GM12878 (cell line): Measurements from ENCODE around the gene PROX1. TPM values are rescaled to one million over a fixed set of nuclear protein-coding genes. Genes with fewer than 3 reads are reported as not detected.

ENCODE experiments used
- ATAC-seq: fragments of 200-7000 bp; cut with Tn5 transposase; 3 replicates; pipeline ENCODE4 v1.9.1; 2020; ENCODE audit warnings: mild to moderate bottlenecking, moderate library complexity
- BruUV-seq: library from RNA; stranded (reverse); fragments of 400-500 nt; replicated peaks from 2 replicates; lab custom pipeline; 2021; lab: Mats Ljungman, UMichigan
- CTCF ChIA-PET: fragments of 300-600 bp; sonication (Branson Sonifier 250); formaldehyde crosslinking; extraction: SDS; loops from one replicate; lab custom pipeline; 2021; ENCODE audit warnings: inconsistent platforms; lab: Yijun Ruan, JAX
- POLR2A ChIA-PET: fragments of 350-600 bp; formaldehyde crosslinking; extraction: SDS; loops from one replicate; lab custom pipeline; 2021; ENCODE audit warnings: inconsistent platforms; lab: Charles Lee
- RAD21 ChIA-PET: fragments of 300-600 bp; sonication (Branson Sonifier 250); formaldehyde crosslinking; loops from one replicate; lab custom pipeline; 2023; ENCODE audit warnings: antibody characterized with exemption; ENCODE audit not compliant: unreplicated experiment; lab: Charles Lee
- SMC1A ChIA-PET: fragments of 300-600 bp; sonication (Branson Sonifier 250); formaldehyde crosslinking; loops from one replicate; lab custom pipeline; 2023; ENCODE audit not compliant: unreplicated experiment, uncharacterized antibody; lab: Charles Lee
- DNase-seq: peaks from one replicate; pipeline ENCODE4 v3.0.0-alpha.2; 2011; ENCODE audit warnings: low read depth, low spot score
- FAIRE-seq: peaks from 3 replicates; lab custom pipeline; 2011; peaks lifted over from hg19 to GRCh38; lab: Jason Lieb, UNC
- H2AFZ ChIP-seq: 2 replicates; pipeline ENCODE4 v1.6.0; 2011; ENCODE audit warnings: low read depth, low read length, control low read depth; ENCODE audit not compliant: control insufficient read depth
- H3K27ac ChIP-seq: 2 replicates; pipeline ENCODE4 v1.5.1; 2011; ENCODE audit warnings: control low read depth; ENCODE audit not compliant: control insufficient read depth, insufficient read depth
- H3K27me3 ChIP-seq, 2 experiments: replicated peaks in 1 of 2; 2 replicates each; pipeline versions ENCODE4 v1.6.0 to v1.6.1; 2011; ENCODE audit warnings: low read length in 1 of 2; ENCODE audit not compliant: control insufficient read depth in 2 of 2, insufficient read depth in 2 of 2
- H3K36me3 ChIP-seq, 2 experiments: 2 replicates each; pipeline ENCODE4 v1.5.1; 2011; ENCODE audit warnings: low read length in 1 of 2; ENCODE audit not compliant: control insufficient read depth in 2 of 2, insufficient read depth in 2 of 2
- H3K4me1 ChIP-seq: 2 replicates; pipeline ENCODE4 v1.6.1; 2011; ENCODE audit warnings: mild to moderate bottlenecking, low read length, moderate library complexity, mixed read lengths; ENCODE audit not compliant: control insufficient read depth, insufficient read depth
- H3K4me2 ChIP-seq: 2 replicates; pipeline ENCODE4 v1.6.0; 2011; ENCODE audit warnings: control low read depth; ENCODE audit not compliant: control insufficient read depth, insufficient read depth
- H3K4me3 ChIP-seq: fragments of 200-600 bp; sonication (generic); 2 replicates; pipeline ENCODE4 v1.5.1; 2016
- H3K79me2 ChIP-seq: 2 replicates; pipeline ENCODE4 v1.6.0; 2011; ENCODE audit warnings: low read length; ENCODE audit not compliant: control insufficient read depth, insufficient read depth
- H3K9ac ChIP-seq: 2 replicates; pipeline ENCODE4 v1.8.0; 2011; ENCODE audit warnings: low read length, control low read depth, mixed read lengths; ENCODE audit not compliant: control insufficient read depth, insufficient read depth
- H3K9me3 ChIP-seq: replicated peaks from 3 replicates; pipeline ENCODE4 v1.5.1; 2011; ENCODE audit warnings: mild to moderate bottlenecking, low read length; ENCODE audit not compliant: control insufficient read depth, insufficient read depth
- H4K20me1 ChIP-seq: 2 replicates; pipeline ENCODE4 v1.6.0; 2011; ENCODE audit not compliant: control insufficient read depth, insufficient read depth
- CBX3 ChIP-seq: fragments of 200-600 bp; sonication (generic); IDR thresholded peaks from 2 replicates; pipeline ENCODE4 v1.6.1; 2016; ENCODE audit warnings: low read depth, borderline replicate concordance
- CEBPB ChIP-seq, 2 experiments: fragments of 150-350 bp in 1 of 2; IDR thresholded peaks; 2 replicates each; pipeline ENCODE4 v1.6.1; 2012 to 2014; ENCODE audit warnings: low read depth in 2 of 2, low read length in 2 of 2, borderline replicate concordance in 1 of 2, inconsistent platforms in 1 of 2
- CREM ChIP-seq: IDR thresholded peaks from 2 replicates; pipeline ENCODE4 v1.6.1; 2014; ENCODE audit warnings: antibody characterized with exemption, low read depth
- NFYB ChIP-seq: IDR thresholded peaks from 2 replicates; pipeline ENCODE4 v1.6.1; 2011; ENCODE audit warnings: low read depth, mild to moderate bottlenecking, low read length, improper control_type of control experiment, moderate library complexity; ENCODE audit not compliant: insufficient read depth
- NR2C2 ChIP-seq: IDR thresholded peaks from 2 replicates; pipeline ENCODE4 v1.6.1; 2011; ENCODE audit warnings: borderline replicate concordance, low read depth; ENCODE audit not compliant: control insufficient read depth, insufficient read length
- SIX5 ChIP-seq: IDR thresholded peaks from 2 replicates; pipeline ENCODE4 v1.6.1; 2011; ENCODE audit warnings: mild to moderate bottlenecking, low read depth, low read length, moderate library complexity; ENCODE audit not compliant: severe bottlenecking
- TAF1 ChIP-seq: IDR thresholded peaks from 2 replicates; pipeline ENCODE4 v1.6.1; 2011; ENCODE audit warnings: mild to moderate bottlenecking, low read depth, low read length, borderline replicate concordance
- ZNF207 ChIP-seq: fragments of 450-650 bp; IDR thresholded peaks from 2 replicates; pipeline ENCODE4 v1.6.1; 2014; ENCODE audit warnings: antibody characterized with exemption, mild to moderate bottlenecking, borderline replicate concordance
- ZNF24 ChIP-seq: fragments of 450-650 bp; IDR thresholded peaks from 2 replicates; pipeline ENCODE4 v1.6.1; 2017; ENCODE audit warnings: antibody characterized with exemption, mild to moderate bottlenecking
- WGBS: methylation state at CpG from one replicate; pipeline ENCODE4 v1.1.6; 2016; ENCODE audit warnings: low lambda C conversion rate; ENCODE audit not compliant: insufficient replicate concordance, insufficient coverage; ENCODE audit errors: missing lambda C conversion rate; 5-methylcytosine and 5-hydroxymethylcytosine counted together
- in situ Hi-C: fragments of 300-500 bp; cut with MboI; formaldehyde crosslinking; loops from 9 replicates; pipeline ENCODE4 v1.14.3; 2018; ENCODE audit warnings: mixed read lengths
- intact Hi-C: fragments of 100-400 bp; cut with micrococcal nuclease; formaldehyde crosslinking; loops from one replicate; pipeline ENCODE4 v1.14.2; 2022; ENCODE audit not compliant: unreplicated experiment
- polyA plus RNA-seq, 11 experiments: library from polyadenylated mRNA; depleted of rRNA in 4 of 11; unstranded in 6 of 11; stranded (reverse) in 5 of 11; fragments of >200 nt; fragmentation: Nextera tagmentation in 4 of 11; fragmentation: Illumina TruSeq in 1 of 11; extraction: Ambion mirVana in 4 of 11; extraction: Trizol in 1 of 11; gene quantifications; 1 replicate in 1 of 11; 2 replicates in 10 of 11; pipeline versions ENCODE4 v1.2.1 to v1.2.3, GENCODE V29; 2011 to 2016; ENCODE audit warnings: inconsistent platforms in 2 of 11, missing spikeins in 2 of 11, low read depth in 1 of 11
- total RNA-seq, 4 experiments: library from RNA; depleted of rRNA in 3 of 4; stranded (reverse); fragments of >200 nt in 3 of 4; fragmentation: Illumina TruSeq in 1 of 4; extraction: Trizol in 1 of 4; gene quantifications; 2 replicates each; pipeline versions ENCODE4 v1.2.1 to v1.2.3, GENCODE V29; 2013 to 2021
- TF ChIP-seq, protein P1 (sequence below): fragments of 450-650 bp; IDR thresholded peaks from 2 replicates; pipeline ENCODE4 v1.6.1; 2017; ENCODE audit warnings: mild to moderate bottlenecking, low read depth, inconsistent platforms; ENCODE audit not compliant: poor library complexity, severe bottlenecking
- TF ChIP-seq, protein P2 (sequence below): fragments of 450-650 bp; IDR thresholded peaks from 2 replicates; pipeline ENCODE4 v1.6.1; 2016; ENCODE audit warnings: mild to moderate bottlenecking
- TF ChIP-seq, protein P3 (sequence below): fragments of 450-650 bp; conservative IDR thresholded peaks from 2 replicates; pipeline ENCODE4 v1.6.1; 2017; ENCODE audit warnings: mild to moderate bottlenecking, moderate library complexity

The PROX1 gene
- total and polyA plus RNA-seq, 10 of the 15 experiments (the other 5 are each of a cell fraction or from before 2014, with no cell fraction given), result under 0.01 to 0.44 (median 0.03) TPM; not detected in 4

DNA sequence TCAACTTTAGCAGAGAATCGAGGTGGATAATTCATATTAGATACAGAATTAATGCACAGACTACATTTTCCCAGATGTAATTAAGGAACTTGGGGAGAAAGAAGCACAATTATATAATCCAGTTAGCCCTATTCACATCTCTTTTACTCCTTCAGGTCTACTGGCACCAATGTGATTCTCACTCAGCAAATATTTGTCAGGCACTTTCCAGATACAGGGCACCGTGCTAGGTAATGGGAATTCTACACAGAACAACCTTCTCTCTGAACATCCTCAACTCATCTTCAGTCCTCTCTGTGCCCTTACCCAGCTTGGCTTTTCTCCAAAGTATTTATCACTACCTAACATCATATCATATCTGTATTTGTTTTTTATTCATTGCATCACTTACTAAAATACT, 15.6 kb upstream of the PROX1 start (continued):
- TF ChIP-seq, protein P1, sequence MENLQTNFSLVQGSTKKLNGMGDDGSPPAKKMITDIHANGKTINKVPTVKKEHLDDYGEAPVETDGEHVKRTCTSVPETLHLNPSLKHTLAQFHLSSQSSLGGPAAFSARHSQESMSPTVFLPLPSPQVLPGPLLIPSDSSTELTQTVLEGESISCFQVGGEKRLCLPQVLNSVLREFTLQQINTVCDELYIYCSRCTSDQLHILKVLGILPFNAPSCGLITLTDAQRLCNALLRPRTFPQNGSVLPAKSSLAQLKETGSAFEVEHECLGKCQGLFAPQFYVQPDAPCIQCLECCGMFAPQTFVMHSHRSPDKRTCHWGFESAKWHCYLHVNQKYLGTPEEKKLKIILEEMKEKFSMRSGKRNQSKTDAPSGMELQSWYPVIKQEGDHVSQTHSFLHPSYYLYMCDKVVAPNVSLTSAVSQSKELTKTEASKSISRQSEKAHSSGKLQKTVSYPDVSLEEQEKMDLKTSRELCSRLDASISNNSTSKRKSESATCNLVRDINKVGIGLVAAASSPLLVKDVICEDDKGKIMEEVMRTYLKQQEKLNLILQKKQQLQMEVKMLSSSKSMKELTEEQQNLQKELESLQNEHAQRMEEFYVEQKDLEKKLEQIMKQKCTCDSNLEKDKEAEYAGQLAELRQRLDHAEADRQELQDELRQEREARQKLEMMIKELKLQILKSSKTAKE, result no peak
- TF ChIP-seq CEBPB (IDR thresholded peaks at IDR 0.05; ENCODE audit: borderline replicate concordance in 1 of 2, low read depth in 2 of 2, low read length in 2 of 2) (no peak), ZNF24 (no peak), TAF1 (no peak), CREM (no peak), NFYB (no peak)
- TF ChIP-seq, protein P2, sequence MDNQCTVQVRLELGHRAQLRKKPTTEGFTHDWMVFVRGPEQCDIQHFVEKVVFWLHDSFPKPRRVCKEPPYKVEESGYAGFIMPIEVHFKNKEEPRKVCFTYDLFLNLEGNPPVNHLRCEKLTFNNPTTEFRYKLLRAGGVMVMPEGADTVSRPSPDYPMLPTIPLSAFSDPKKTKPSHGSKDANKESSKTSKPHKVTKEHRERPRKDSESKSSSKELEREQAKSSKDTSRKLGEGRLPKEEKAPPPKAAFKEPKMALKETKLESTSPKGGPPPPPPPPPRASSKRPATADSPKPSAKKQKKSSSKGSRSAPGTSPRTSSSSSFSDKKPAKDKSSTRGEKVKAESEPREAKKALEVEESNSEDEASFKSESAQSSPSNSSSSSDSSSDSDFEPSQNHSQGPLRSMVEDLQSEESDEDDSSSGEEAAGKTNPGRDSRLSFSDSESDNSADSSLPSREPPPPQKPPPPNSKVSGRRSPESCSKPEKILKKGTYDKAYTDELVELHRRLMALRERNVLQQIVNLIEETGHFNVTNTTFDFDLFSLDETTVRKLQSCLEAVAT, result no peak
- TF ChIP-seq, all 136 proteins: peak for 0

DNA sequence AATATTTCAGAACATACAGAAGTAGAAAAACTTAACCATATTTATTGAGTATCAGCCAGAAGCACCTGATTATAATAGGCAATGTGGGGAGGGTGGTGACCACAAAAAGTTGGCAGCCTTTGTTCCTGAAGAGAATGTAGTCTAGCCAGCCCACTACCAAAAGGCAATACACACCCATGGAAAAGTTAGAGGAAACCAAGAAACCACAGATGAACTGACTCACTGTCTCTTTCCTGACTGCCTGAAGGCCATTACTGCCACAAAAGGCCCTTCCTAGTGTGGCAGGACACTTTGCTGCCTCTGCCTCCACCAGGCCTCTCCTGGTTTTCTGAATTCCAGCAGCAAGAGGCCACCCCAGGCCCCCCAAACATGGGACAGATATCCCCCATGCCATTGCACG, 14.6 kb upstream of the PROX1 start:
- ChIA-PET SMC1A (no interaction called here), POLR2A (no interaction called here), RAD21 (no interaction called here), CTCF (no interaction called here)
- no peak overlapping the region for H3K4me2 ChIP-seq
- in situ Hi-C loops, result no loop called here
- H3K4me1 ChIP-seq, result no peaks in the 10 kb centered on the region
- H3K4me3 ChIP-seq, result no peak overlapping the region
- H3K9me3 ChIP-seq, result no peaks in the 10 kb centered on the region
- H3K27me3 ChIP-seq, result no peaks in the 10 kb centered on the region; a peak in 1 of 4 replicates
- no peak overlapping the region for H2AFZ ChIP-seq
- no peak overlapping the region for H3K27ac ChIP-seq
- H3K36me3 ChIP-seq, result no peaks in the 10 kb centered on the region
- H3K9ac ChIP-seq, result no peak overlapping the region
- H4K20me1 ChIP-seq, result no peaks in the 10 kb centered on the region
- no peak for FAIRE-seq
- no TSS peak for BruUV-seq
- ATAC-seq, result no peak
- no peaks in the 10 kb centered on the region for H3K79me2 ChIP-seq
- intact Hi-C loops, result no loop called here
- no peak for DNase-seq
- 8% methylated on average over 1 of the region's 1 CpG for WGBS
- no peak for TF ChIP-seq NR2C2
- TF ChIP-seq, protein P1, result no peak
- no peak for TF ChIP-seq SIX5
- TF ChIP-seq CBX3, result no peak
- TF ChIP-seq, protein P3, sequence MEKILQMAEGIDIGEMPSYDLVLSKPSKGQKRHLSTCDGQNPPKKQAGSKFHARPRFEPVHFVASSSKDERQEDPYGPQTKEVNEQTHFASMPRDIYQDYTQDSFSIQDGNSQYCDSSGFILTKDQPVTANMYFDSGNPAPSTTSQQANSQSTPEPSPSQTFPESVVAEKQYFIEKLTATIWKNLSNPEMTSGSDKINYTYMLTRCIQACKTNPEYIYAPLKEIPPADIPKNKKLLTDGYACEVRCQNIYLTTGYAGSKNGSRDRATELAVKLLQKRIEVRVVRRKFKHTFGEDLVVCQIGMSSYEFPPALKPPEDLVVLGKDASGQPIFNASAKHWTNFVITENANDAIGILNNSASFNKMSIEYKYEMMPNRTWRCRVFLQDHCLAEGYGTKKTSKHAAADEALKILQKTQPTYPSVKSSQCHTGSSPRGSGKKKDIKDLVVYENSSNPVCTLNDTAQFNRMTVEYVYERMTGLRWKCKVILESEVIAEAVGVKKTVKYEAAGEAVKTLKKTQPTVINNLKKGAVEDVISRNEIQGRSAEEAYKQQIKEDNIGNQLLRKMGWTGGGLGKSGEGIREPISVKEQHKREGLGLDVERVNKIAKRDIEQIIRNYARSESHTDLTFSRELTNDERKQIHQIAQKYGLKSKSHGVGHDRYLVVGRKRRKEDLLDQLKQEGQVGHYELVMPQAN, result no peak
- TF ChIP-seq ZNF207, result no peak
